T47D (cell line): ENCODE measurements around the gene AGAP3.

Experiments used
- DNase-seq, 2 experiments: peaks; one replicate each; pipeline versions ENCODE4 v3.0.0 to v3.0.0-alpha.2; 2011 to 2012; ENCODE audit warnings: low read depth in 1 of 2, low spot score in 1 of 2
- JUND ChIP-seq: IDR thresholded peaks from 2 replicates; pipeline ENCODE4 v1.6.1; 2012; ENCODE audit warnings: low read depth
- in situ Hi-C: cut with HindIII; loops from 2 replicates; pipeline ENCODE4 v1.10.0; 2016; ENCODE audit warnings: low sequenced_read_pairs, low pct_unique_long_range_greater_than_20kb

The AGAP3 gene

DNA sequence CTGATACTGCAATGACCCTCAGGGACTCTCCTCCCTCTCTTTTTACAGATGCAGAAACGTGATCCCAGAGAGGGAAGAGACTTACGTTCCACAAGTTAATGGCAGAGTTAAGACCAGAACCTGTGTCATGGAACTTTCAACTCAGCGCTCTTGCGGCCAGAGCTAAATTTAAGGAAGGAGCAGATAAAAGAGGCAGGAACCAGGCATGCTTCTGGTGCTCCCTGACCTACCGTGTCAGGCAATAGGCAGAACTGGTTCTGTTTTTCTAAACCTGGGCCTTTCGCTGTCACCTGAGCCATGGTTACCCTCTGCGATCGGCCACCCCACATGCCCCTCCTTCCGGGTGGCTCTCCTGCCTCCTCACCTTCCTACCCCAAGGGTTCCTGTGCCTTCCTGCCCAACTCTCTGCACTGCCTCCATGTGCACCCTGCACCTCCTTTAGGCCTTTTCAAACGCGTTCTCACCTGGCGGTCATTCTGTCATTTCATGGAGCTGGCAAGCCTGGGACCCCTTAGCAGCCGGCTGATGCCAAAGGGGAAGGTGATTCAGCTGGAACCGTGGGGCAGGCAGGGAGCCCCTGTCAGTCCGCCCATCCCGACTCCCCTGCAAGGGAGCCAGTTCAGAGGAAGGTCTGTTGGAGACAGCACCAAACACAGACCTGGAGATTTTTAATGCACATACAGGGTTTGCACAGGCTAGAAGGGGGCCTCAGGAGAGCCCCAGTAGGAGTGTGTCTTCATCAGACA is 88.9 kb downstream of the AGAP3 start:
- no peak for DNase-seq
- TF ChIP-seq JUND = no peak
- in situ Hi-C loops = no loop called here

DNA sequence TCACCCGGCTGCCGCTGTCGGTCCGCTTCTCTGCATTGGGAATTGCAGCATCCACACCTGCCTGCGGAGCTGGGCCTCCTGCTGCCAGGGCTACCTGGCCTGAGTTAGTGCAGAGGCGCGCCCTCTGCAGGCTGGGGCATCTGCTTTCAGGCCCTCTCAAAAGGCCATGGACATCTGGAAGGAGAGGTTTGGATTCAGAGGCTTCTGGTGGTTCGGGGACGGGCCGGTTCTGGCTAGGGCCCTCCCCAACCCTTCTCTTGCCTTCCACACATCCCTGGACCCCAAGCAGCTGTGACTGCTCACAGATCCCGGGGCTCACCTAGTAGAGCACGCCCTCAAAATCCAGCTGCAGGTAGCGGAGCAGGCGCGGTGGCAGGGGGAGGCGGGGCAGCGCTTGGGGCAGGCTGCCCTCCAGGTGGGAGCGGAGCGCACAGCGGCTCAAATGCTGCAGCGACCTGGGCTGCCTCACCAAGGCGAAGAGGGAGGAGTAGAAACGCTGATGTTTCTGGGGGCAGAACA is 89.6 kb downstream of the AGAP3 start:
- no peak for TF ChIP-seq JUND
- DNase-seq = no peak
- in situ Hi-C loops = no loop called here

DNA sequence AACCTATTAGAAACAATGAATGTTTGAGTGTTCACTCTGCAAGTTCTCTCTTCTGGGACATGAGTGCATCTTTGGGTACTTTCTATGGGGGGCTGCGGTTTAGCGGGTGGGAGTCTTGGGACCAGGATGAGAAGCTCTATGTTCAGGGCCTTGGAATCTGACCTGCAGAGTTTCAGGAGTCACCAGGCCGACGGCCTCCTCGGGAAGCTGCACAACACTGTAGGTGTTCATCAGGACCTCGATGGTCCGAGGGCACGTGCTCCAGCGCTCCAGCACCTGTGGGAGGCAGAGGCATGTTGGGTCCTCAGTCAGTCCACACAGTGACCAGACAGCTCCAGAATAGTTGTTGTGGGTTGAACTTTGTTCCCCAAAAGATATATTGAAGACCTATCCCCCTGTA is 90.1 kb downstream of the AGAP3 start:
- in situ Hi-C loops = no loop called here
- no peak for DNase-seq
- no peak for TF ChIP-seq JUND

DNA sequence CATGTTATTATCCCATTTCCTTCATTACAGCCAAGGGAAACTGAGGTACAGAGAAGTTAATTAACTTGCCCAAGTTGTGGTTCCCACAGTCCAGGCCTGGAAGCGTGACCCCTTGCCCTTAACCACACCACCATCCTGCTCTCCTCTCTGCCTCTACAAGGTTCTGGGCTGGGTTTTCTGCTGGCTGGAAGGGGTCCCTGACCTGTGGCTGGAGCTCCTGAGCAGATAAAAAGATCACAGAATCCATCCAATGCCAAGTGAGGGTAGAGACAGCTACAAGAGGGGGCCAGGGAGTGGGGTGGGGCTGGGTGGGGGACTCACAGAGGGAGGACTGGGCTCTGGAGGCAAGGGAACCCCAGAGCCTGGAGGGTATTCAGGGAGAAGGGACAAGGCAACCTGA is 91.0 kb downstream of the AGAP3 start:
- DNase-seq = no peak
- in situ Hi-C loops = no loop called here
- TF ChIP-seq JUND = no peak

DNA sequence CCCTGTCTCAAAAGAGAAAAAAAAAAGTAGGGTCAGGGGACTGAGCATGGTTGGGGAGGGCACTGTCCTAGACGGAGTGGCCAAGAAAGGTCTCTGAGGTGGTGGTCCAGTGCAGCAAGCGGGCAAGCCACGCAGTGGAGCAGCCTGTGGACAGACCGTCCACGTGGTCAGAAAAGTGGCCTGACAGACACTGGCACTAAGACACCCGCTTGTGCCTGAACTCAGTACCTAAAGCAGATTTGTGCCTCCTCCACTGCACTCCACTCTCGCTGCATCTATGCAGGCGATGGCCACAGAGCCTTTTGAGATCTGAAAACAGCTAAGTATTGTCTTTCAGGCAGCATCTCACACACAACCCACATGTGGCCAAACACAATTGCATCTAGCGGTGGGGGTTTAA is 92.0 kb downstream of the AGAP3 start:
- TF ChIP-seq JUND = no peak

DNA sequence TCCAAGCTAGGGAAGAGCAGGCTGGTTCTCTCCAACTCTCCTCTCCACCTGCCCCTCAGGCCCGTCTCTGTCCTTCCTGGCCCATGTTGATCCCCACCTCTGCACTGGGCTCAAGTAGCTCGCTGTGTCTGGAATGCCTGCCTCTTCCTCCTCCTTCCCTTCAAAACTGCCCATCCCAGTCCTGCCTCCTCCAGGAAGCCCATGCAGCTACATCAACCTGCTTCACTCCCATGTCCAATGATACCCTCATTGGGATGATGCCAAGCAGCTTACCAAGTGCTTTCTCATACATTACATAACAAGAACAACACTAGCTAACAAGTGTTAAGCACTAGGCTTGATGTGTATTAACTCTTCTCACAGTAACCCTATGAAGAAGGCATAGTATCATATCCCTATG is 92.6 kb downstream of the AGAP3 start:
- in situ Hi-C loops = no loop called here
- no peak for TF ChIP-seq JUND
- no peak for DNase-seq

More for the DNA sequence above, 92.0 kb downstream of the AGAP3 start:
- in situ Hi-C loops = no loop called here
- no peak for DNase-seq

DNA sequence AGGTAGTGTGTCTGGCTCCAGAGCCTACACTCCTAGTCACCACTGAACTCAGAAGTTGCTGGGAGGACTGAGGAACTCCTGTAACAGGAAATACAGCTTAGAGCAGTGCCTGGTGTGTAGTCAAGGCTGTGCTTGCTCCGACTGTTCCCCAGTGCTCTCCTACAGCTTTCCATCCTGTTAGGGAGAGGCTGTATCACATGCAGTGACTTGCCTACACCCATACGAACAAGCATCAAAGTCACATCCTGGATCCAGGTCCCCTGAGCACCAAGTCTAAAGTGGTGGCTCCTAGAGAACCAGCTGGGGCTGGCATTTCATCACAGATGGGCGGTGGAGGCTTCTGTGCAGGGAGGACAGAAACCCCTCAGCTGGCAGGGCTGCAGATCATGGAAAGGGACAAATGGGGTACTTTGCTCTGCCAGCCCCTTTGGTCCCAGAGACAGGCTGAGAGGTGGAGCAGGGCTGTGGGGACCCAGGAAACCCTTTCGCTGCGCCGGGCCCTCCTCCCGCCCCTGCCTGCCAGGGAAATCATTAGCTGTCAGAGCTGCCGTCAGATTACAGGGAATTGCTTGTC is 93.1 kb downstream of the AGAP3 start:
- TF ChIP-seq JUND = no peak
- in situ Hi-C loops = no loop called here
- no peak for DNase-seq

GRCh38 chr7:151179946-151180345 is 93.7 kb downstream of the AGAP3 start:
- in situ Hi-C loops = no loop called here
- no peak for DNase-seq
- TF ChIP-seq JUND = no peak

DNA sequence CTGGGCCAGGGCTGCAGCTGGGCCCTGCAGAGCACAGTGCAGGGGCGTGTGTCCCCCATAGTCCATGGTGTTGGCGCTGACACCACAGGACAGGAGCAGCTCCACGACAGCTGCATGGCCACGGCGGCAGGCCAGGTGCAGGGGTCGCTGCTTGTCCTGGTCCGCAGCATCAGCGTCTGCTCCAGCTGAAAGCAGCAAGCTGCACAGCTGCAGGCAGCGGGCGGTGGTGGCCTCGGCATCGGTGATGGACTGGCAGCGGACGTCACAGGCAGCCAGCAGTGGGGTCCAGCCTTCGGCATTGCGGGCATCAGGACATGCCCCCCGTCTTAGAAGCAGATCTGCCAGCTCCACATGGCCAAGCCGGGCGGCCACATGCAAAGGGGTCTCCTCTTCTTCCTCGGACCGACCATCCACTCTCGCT is 94.7 kb downstream of the AGAP3 start:
- in situ Hi-C loops = no loop called here
- TF ChIP-seq JUND = no peak
- DNase-seq = no peak

- DNase-seq = no peak
- in situ Hi-C loops = no loop called here
- no peak for TF ChIP-seq JUND
These were observed 99.7 kb downstream of the AGAP3 start for GRCh38 chr7:151185762-151186639.

GRCh38 chr7:151186640-151187408 is 100.5 kb downstream of the AGAP3 start, which contains the start of gene ASB10:
ASB10 (minus strand) TSS chr7:151187250; CDS start chr7:151187130, 120 bp downstream.
- in situ Hi-C loops = no loop called here
- no peak for DNase-seq
- no peak for TF ChIP-seq JUND

DNA sequence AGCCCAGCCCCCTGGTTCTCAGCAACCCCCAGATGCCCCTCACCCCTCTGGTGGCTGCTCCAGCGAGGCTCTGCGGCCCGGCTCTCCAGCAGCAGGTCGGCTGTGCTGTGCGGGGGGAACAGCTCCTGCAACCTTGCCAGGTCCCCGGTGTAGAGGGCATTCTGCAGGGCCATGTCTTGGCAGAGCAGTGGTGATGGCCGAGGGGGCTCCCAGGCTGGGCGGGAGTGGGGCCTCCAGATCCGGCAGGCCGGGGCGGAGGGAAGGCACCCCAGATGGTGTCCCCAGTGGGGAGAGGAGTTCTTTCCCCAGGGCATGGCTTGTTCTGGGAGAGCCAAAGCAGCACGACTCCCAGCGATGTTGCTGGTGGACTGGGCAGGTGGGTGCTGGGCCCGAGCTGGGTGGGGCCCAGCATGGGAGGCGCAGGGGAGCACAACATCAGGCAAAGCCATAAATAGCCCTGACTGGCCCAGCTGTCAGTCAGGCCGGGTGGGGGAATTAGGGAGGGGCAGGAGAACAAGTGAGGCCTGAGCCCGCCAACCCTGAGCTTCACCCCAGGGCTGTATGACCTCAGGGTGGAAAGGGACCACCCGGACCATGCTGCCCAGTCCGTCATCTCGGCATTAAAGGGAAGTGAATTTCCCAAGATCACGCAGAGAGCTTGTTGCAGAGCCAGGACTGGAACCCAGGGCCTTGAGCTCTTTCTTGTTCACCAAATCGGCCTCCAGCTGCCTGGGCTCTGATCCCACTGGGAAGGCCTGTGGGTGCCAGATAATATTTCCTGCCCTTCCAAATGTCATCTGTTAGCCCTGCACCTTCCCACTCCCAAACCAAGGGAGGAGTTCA is 101.4 kb downstream of the AGAP3 start:
- no peak for TF ChIP-seq JUND
- in situ Hi-C loops = no loop called here
- no peak for DNase-seq
